SKM-1 treated with dmso at 0.1 percent for 144 hours (cell line): ENCODE data around the gene DNAJC15.

Experiments used
- DNase-seq: peaks from one replicate; lab custom pipeline; 2025; ENCODE audit not compliant: unreplicated experiment; lab: John Stamatoyannopoulos, UW

DNAJC15 gene

GRCh38 chr13:43081866-43082265, 58.5 kb downstream of the DNAJC15 start:
- DNase-seq: no peak

DNA sequence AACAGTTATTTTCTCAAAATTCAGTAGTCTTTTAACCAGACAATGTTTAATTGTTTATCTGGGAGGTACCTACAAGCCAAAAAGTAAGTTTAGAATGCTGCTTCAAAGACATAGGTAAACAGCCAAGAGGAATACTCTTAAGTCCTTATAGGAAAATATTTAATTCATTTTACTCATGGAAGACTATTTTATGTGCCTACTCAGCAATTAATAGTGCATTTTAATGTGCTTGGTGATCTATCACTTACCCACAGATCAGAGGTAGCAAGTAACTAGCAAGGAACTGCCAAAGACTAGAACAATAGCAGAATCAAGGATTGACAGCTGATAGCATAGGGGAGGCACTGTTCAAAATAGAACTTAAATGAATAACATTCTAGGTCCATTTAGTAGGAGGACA, 60.4 kb downstream of the DNAJC15 start:
- DNase-seq: no peak

- no peak for DNase-seq
These were observed 62.2 kb downstream of the DNAJC15 start for GRCh38 chr13:43085545-43085944.

- DNase-seq: no peak
These were observed 62.8 kb downstream of the DNAJC15 start for GRCh38 chr13:43086181-43086580.

- DNase-seq: no peak
These were observed 64.7 kb downstream of the DNAJC15 start for GRCh38 chr13:43088093-43088511.

- DNase-seq: no peak
These were observed 66.6 kb downstream of the DNAJC15 start for GRCh38 chr13:43089912-43090498.

DNA sequence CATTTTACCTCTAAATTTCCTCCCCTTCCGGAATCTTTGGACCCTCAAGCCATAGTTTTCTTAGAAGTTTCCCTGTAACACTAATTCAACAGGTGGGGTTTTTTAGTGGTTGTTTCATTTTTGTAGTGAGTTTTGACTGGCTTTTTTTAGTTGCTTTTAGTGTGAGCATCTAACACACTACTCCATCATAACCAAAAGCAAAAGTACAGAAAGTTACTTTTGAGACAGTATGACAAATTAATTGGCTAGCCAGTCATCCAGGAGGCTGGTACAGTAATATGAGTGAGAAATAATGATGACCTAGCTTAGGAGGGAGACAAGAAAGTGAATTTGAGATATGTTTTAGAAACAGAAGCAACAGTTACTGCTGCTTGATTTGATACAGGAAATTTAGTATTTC, 71.5 kb downstream of the DNAJC15 start:
- no peak for DNase-seq

- no peak for DNase-seq
These were observed 72.7 kb downstream of the DNAJC15 start for GRCh38 chr13:43095771-43096719.

DNA sequence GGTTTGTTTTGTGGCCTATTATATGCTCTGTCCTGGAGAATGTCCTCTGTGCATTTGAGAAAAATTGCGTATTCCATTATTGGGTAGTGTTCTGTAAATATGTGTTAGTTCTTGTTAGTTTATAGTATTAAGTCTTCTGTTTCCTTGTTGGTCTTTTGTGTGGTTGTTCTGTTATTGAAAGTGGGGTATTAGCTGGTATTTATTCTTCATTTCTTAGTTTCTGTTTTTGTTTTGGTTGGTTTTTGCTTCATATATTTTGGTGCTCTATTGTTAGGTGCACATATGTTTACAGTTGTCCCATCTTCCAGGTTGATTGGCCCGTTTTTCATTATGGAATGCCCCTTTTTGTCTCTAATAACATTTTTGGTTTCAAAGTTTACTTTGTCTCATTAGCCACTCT, 77.3 kb downstream of the DNAJC15 start:
- DNase-seq: no peak

DNA sequence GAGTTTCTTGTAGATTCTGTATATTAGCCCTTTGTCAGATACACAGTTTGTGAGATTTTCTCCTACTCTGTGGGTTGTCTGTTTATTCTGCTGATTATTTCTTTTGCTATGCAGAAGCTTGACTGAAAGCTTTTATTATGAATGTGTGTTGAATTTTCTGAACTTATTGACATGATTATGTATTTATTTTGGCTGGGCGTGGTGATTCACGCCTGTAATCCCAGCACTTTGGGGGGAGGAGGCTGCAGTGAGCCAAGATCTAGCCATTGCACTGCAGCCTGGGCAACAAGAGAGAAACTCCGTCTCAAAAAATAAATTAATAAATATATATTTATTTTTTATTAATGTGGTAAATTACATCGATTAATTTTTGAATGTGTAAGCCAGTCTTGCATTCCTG, 78.9 kb downstream of the DNAJC15 start:
- DNase-seq: no peak

DNA sequence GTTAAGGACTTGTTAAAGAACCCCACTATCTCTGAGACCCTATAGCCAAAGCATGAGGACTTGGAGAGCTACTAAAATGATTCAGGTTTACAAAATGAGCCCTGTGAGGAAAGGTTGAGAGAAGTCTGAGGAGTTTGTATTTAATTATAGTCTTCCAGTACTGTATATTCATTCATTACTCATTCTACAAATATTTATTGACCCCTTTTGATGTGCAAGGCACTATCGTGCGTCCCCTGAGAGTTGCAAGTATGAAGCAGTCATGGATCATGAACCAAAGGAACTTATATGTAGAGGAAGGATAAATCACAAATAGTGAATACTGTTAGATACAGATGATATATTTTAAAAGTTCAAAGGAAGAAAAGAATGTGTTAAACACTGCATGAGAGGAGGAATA, 84.4 kb downstream of the DNAJC15 start:
- DNase-seq: no peak

GRCh38 chr13:43110036-43110435, 86.7 kb downstream of the DNAJC15 start:
- DNase-seq: no peak

GRCh38 chr13:43110658-43111057, 87.3 kb downstream of the DNAJC15 start:
- DNase-seq: no peak

- DNase-seq: no peak
These were observed 88.4 kb downstream of the DNAJC15 start for GRCh38 chr13:43111559-43112400.

DNA sequence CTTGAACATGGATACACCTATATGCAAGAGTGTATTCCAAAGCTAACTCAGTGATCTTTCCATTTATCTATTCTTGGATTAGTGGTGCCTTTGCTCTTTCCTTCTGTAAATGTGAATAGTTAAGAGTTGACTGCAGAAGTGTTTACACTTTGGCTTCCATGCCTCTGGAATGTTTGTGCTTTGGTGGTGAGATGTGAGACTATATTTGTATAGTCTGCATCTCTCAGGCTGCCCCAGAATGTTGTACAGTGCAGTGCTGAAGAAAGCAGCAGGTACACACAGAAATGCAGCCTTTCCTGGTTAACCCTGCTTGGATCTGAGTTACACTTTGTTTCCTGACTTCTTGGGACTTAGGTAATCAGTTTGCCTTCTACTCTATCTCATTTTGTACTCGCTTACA, 90.2 kb downstream of the DNAJC15 start:
- DNase-seq: no peak

GRCh38 chr13:43114504-43114903, 91.1 kb downstream of the DNAJC15 start:
- DNase-seq: no peak

DNA sequence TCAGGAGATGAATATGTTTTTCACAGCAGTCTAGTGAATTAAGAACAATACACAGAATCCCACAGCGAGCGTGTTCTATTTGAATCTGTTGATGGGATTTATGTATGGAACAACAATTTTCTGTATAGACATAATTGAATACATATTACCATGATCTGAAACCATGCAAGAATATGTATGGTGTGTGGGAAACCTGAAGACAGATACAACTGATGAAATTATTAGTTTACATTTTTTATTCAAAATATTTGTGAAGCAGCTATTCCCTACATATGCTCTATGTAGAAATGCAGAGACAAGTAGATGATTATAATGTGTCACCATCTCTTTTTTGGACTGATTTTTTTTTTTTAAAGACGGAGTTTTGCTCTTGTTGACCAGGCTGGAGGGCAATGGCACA, 91.8 kb downstream of the DNAJC15 start:
- DNase-seq: no peak

DNA sequence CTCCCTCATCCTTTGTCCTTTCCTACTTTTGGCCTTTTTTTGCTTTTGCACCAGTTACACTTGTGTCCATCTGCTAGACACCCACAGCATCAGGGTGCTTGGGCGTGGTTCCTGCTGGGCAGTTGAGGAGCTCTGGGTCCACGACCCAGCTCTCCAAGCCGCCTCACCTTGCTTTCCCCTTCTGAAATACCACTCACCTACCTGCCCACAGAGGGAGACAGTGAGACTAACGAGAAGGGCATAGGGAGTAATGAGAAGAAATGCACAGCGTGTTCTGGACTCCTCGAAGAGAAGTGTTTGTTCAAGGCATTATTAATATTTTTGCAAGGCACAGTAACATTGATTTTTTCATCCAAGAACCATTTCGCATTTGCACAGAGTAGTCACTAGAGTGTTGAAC, 92.9 kb downstream of the DNAJC15 start:
- DNase-seq: no peak

DNA sequence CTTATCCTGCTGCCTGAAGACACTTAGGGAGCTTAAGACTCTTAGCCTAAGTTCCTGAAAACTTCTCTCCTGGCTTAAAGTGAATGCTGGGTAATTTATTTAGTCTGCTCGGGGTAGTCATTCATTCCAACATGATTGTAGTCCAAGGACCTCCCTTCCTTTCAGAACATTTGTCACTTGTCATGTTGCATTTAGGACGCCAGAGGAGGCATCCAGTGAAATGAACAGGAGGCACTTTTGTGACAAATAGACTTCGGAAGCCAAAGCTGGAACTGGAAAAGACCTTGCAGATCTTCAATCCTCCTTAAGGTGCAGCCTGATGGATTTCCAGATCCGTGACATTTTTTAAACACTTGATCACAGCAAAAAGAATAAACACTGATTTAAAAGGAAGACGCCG, 95.1 kb downstream of the DNAJC15 start:
- DNase-seq: no peak

DNA sequence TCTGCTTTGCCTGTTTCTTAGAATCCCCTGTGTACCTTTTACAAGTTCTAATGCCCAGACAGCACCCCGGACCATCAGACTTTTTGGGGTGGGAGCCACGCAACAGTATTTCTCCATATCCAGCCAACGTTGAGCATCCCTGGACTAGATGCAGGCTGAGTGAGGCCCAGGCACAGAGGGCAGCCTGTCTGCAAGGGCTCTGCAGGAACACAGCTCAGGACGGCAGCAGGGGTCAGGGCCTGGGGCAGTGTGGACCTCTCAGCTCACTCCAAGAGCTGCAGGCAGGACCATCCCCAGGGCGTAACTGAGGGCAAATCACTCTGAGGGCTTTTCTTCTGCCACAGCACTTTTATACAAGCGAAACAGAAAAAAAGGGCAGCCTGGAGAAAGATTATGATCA, 95.8 kb downstream of the DNAJC15 start:
- DNase-seq: no peak

DNA sequence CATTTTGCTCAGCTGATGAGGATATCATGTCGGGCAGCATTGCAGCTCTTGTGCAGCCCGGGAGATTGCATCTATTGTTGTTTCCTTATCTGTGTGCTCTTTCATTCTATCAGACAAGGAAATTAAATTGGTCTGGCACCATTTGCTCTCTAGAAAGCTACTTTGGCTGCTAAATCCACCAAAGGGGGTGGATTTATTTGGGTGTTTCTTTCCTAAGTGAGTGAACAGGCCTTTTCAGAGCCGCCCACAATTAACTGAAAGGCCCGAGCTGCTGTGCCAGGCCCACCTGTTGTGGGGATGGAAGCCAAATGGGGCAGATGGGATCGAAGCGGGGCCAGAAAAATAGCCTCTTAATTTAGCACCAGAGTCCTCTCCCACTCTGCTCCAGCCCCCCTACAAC, 99.4 kb downstream of the DNAJC15 start:
- no peak for DNase-seq

GRCh38 chr13:43123856-43124255, 100.5 kb downstream of the DNAJC15 start:
- DNase-seq: no peak
